ENCODE measurements around the gene ARHGEF5.
"Not testable (repeated sequence)": the region's sequence is repeated elsewhere in the genome, so short reads cannot be mapped to it uniquely, and the experiment has no call there.

The ARHGEF5 gene

GRCh38 chr7:144355176-144355822 is at the start of gene ARHGEF5:
ARHGEF5 (plus strand) TSS chr7:144355402; CDS start chr7:144362670, 7,268 bp downstream.
- peak within 1 kb of the TSS; percentile 13 for H3K4me3 ChIP-seq (ENCODE audit: low read length)
- DNase-seq (ENCODE audit: low read depth): not testable (repeated sequence)

GRCh38 chr7:144309702-144310101 is 45.5 kb upstream of the ARHGEF5 start:
- H3K4me3 ChIP-seq (ENCODE audit: low read length); DNase-seq (ENCODE audit: low read depth): not testable (repeated sequence)

GRCh38 chr7:144311218-144311617 is 44.0 kb upstream of the ARHGEF5 start:
- not testable (repeated sequence) for DNase-seq (ENCODE audit: low read depth); H3K4me3 ChIP-seq (ENCODE audit: low read length)

GRCh38 chr7:144311872-144312469 is 43.2 kb upstream of the ARHGEF5 start, which contains the start of gene OR2A1:
OR2A1 (plus strand) TSS chr7:144312419; CDS start chr7:144318125, 5,706 bp downstream.
- H3K4me3 ChIP-seq (ENCODE audit: low read length); DNase-seq (ENCODE audit: low read depth): not testable (repeated sequence)

GRCh38 chr7:144317537-144317936 is 37.7 kb upstream of the ARHGEF5 start:
- H3K4me3 ChIP-seq (ENCODE audit: low read length); DNase-seq (ENCODE audit: low read depth): not testable (repeated sequence)

GRCh38 chr7:144319547-144319946 is 35.7 kb upstream of the ARHGEF5 start:
- not testable (repeated sequence) for DNase-seq (ENCODE audit: low read depth)

GRCh38 chr7:144321677-144322206 is 33.5 kb upstream of the ARHGEF5 start:
- not testable (repeated sequence) for DNase-seq (ENCODE audit: low read depth); H3K4me3 ChIP-seq (ENCODE audit: low read length)

More at GRCh38 chr7:144319547-144319946, 35.7 kb upstream of the ARHGEF5 start:
- H3K4me3 ChIP-seq (ENCODE audit: low read length): not testable (repeated sequence)

- not testable (repeated sequence) for DNase-seq (ENCODE audit: low read depth); H3K4me3 ChIP-seq (ENCODE audit: low read length)
Measured at GRCh38 chr7:144323359-144323758, 31.8 kb upstream of the ARHGEF5 start.

GRCh38 chr7:144325868-144326267 is 29.3 kb upstream of the ARHGEF5 start:
- not testable (repeated sequence) for DNase-seq (ENCODE audit: low read depth); H3K4me3 ChIP-seq (ENCODE audit: low read length)

- H3K4me3 ChIP-seq (ENCODE audit: low read length); DNase-seq (ENCODE audit: low read depth): not testable (repeated sequence)
Measured at GRCh38 chr7:144330044-144330443, 25.2 kb upstream of the ARHGEF5 start.

- not testable (repeated sequence) for H3K4me3 ChIP-seq (ENCODE audit: low read length); DNase-seq (ENCODE audit: low read depth)
Measured at GRCh38 chr7:144331221-144331995, 23.8 kb upstream of the ARHGEF5 start.

GRCh38 chr7:144331996-144332288 is 23.3 kb upstream of the ARHGEF5 start:
- not testable (repeated sequence) for DNase-seq (ENCODE audit: low read depth); H3K4me3 ChIP-seq (ENCODE audit: low read length)

GRCh38 chr7:144348625-144349024 is 6.6 kb upstream of the ARHGEF5 start:
- DNase-seq (ENCODE audit: low read depth): not testable (repeated sequence)

GRCh38 chr7:144351667-144352066 is 3.5 kb upstream of the ARHGEF5 start:
- not testable (repeated sequence) for H3K4me3 ChIP-seq (ENCODE audit: low read length)

More at GRCh38 chr7:144348625-144349024, 6.6 kb upstream of the ARHGEF5 start:
- H3K4me3 ChIP-seq (ENCODE audit: low read length): not testable (repeated sequence)

GRCh38 chr7:144356185-144356584 is 983 bp downstream of the ARHGEF5 start:
- DNase-seq (ENCODE audit: low read depth); H3K4me3 ChIP-seq (ENCODE audit: low read length): not testable (repeated sequence)

More at GRCh38 chr7:144351667-144352066, 3.5 kb upstream of the ARHGEF5 start:
- peak; percentile 0 for DNase-seq (ENCODE audit: low read depth)

- not testable (repeated sequence) for H3K4me3 ChIP-seq (ENCODE audit: low read length)
Measured at GRCh38 chr7:144356860-144357259, 1.7 kb downstream of the ARHGEF5 start.

GRCh38 chr7:144362061-144362460 is 6.9 kb downstream of the ARHGEF5 start:
- DNase-seq (ENCODE audit: low read depth); H3K4me3 ChIP-seq (ENCODE audit: low read length): not testable (repeated sequence)

More at GRCh38 chr7:144356860-144357259, 1.7 kb downstream of the ARHGEF5 start:
- not testable (repeated sequence) for DNase-seq (ENCODE audit: low read depth)

- not testable (repeated sequence) for H3K4me3 ChIP-seq (ENCODE audit: low read length); DNase-seq (ENCODE audit: low read depth)
Measured at GRCh38 chr7:144365523-144365922, 10.3 kb downstream of the ARHGEF5 start.

GRCh38 chr7:144367250-144367649 is 12.0 kb downstream of the ARHGEF5 start:
- not testable (repeated sequence) for H3K4me3 ChIP-seq (ENCODE audit: low read length); DNase-seq (ENCODE audit: low read depth)

GRCh38 chr7:144369221-144369620 is 14.0 kb downstream of the ARHGEF5 start:
- H3K4me3 ChIP-seq (ENCODE audit: low read length); DNase-seq (ENCODE audit: low read depth): not testable (repeated sequence)
